ENCODE results near the gene CDKN1A. TPM values are rescaled to one million over a fixed set of nuclear protein-coding genes. Genes with fewer than 3 reads are reported as not detected.
A peak's percentile ranks its signal among the peaks of the same experiment; 100 is the strongest.

Gene CDKN1A
- total and polyA plus RNA-seq, 10 of the 15 experiments (the other 5 are each of a cell fraction or from before 2014, with no cell fraction given), result 25.2 to 637 (median 216) TPM

DNA sequence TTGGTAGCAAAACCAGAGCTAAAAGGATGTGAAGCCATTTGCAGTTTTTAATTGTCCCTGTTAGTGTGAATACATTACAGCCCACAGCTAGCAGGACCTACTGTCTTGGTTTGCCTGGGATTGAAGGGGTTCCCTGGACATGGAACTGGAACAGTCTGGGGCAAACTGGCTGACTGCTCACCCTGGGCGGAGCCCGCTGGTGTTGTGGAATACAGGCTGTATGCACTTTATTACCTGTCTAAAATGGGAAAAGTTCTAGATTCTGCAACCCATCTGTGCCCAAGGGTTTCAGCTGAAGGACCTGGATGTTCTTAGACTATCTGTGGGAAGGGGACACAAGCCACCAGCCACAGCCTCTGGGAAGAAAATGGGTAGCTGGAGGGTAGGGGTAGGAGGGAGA lies 12.2 kb upstream of the CDKN1A start:
- no peaks in the 10 kb centered on the region for H4K20me1 ChIP-seq (ENCODE audit: control insufficient read depth, insufficient read depth)
- ATAC-seq (no peak), FAIRE-seq (no peak), DNase-seq (ENCODE audit: low read depth, low spot score) (no peak)
- intact Hi-C loops (cut with micrococcal nuclease; ENCODE audit: unreplicated experiment), result no loop called here
- no peak for TF ChIP-seq ZBED1 (IDR thresholded peaks at IDR 0.05; ENCODE audit: borderline replicate concordance)
- TF ChIP-seq EGR1 (IDR thresholded peaks at IDR 0.05; ENCODE audit: borderline replicate concordance in 1 of 2, low read depth in 2 of 2, low read length in 2 of 2), result no peak
- TF ChIP-seq SUZ12 (IDR thresholded peaks at IDR 0.05; ENCODE audit: unreplicated experiment), result no peak
- no peak for TF ChIP-seq RB1 (IDR thresholded peaks at IDR 0.05; ENCODE audit: borderline replicate concordance)
- TF ChIP-seq TARDBP (IDR thresholded peaks at IDR 0.05; ENCODE audit: borderline replicate concordance), result no peak
- TF ChIP-seq, protein P1, sequence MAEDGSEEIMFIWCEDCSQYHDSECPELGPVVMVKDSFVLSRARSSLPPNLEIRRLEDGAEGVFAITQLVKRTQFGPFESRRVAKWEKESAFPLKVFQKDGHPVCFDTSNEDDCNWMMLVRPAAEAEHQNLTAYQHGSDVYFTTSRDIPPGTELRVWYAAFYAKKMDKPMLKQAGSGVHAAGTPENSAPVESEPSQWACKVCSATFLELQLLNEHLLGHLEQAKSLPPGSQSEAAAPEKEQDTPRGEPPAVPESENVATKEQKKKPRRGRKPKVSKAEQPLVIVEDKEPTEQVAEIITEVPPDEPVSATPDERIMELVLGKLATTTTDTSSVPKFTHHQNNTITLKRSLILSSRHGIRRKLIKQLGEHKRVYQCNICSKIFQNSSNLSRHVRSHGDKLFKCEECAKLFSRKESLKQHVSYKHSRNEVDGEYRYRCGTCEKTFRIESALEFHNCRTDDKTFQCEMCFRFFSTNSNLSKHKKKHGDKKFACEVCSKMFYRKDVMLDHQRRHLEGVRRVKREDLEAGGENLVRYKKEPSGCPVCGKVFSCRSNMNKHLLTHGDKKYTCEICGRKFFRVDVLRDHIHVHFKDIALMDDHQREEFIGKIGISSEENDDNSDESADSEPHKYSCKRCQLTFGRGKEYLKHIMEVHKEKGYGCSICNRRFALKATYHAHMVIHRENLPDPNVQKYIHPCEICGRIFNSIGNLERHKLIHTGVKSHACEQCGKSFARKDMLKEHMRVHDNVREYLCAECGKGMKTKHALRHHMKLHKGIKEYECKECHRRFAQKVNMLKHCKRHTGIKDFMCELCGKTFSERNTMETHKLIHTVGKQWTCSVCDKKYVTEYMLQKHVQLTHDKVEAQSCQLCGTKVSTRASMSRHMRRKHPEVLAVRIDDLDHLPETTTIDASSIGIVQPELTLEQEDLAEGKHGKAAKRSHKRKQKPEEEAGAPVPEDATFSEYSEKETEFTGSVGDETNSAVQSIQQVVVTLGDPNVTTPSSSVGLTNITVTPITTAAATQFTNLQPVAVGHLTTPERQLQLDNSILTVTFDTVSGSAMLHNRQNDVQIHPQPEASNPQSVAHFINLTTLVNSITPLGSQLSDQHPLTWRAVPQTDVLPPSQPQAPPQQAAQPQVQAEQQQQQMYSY (CRISPR knock-in tag; IDR thresholded peaks at IDR 0.05), result no peak
- TF ChIP-seq, protein P2, sequence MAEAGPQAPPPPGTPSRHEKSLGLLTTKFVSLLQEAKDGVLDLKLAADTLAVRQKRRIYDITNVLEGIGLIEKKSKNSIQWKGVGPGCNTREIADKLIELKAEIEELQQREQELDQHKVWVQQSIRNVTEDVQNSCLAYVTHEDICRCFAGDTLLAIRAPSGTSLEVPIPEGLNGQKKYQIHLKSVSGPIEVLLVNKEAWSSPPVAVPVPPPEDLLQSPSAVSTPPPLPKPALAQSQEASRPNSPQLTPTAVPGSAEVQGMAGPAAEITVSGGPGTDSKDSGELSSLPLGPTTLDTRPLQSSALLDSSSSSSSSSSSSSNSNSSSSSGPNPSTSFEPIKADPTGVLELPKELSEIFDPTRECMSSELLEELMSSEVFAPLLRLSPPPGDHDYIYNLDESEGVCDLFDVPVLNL (IDR thresholded peaks at IDR 0.05; ENCODE audit: low read depth, low read length), result no peak
- 98% methylated on average over 2 of the region's 2 CpGs for WGBS (ENCODE audit: insufficient coverage, insufficient replicate concordance, low lambda C conversion rate, missing lambda C conversion rate)
- SMC1A ChIA-PET (ENCODE audit: uncharacterized antibody, unreplicated experiment), result interaction anchor here (1.2 to 17.5 kb wide), 7 partner anchors 12 to 341 kb away, joined by 3 to 240 read pairs (median 12); partner anchors contain the start of gene CDKN1A
- POLR2A ChIA-PET, result interaction anchor here (0.6 to 10.4 kb wide), 8 partner anchors 12 to 1175 kb away, joined by 3 to 243 read pairs (median 3); partner anchors contain the start of gene CDKN1A
- CTCF ChIA-PET, result interaction anchor here (0.8 to 8.6 kb wide), 12 partner anchors 8 to 116 kb away, joined by 3 to 146 read pairs (median 8); partner anchors contain the start of gene CDKN1A
- H2AFZ ChIP-seq (ENCODE audit: control insufficient read depth, low read depth, low read length), result 0 out of 2 replicates have a peak overlapping the region, but pooled peaks have one; percentile 2
- H3K9me3 ChIP-seq (replicated peaks; ENCODE audit: control insufficient read depth, insufficient read depth, low read length), result no peaks in the 10 kb centered on the region
- peaks cover 68% of the 10 kb centered on the region for H3K4me1 ChIP-seq (ENCODE audit: control insufficient read depth, insufficient read depth, low read length)
- no peaks in the 10 kb centered on the region for H3K36me3 ChIP-seq (ENCODE audit: control insufficient read depth in 2 of 2, insufficient read depth in 2 of 2, low read length in 1 of 2)
- no peak overlapping the region for H3K4me3 ChIP-seq
- H3K9ac ChIP-seq (ENCODE audit: control insufficient read depth, insufficient read depth, low read length), result no peak overlapping the region; the same call in none of the 2 replicates
- RAD21 ChIA-PET (ENCODE audit: unreplicated experiment), result interaction anchor here (0.8 to 8.0 kb wide), 14 partner anchors 8 to 93 kb away, joined by 3 to 195 read pairs (median 6); partner anchors contain the start of gene CDKN1A
- H3K79me2 ChIP-seq (ENCODE audit: control insufficient read depth, insufficient read depth, low read length), result peaks cover 1% of the 10 kb centered on the region; the same call in 1 of the 2 replicates
- H3K27ac ChIP-seq (ENCODE audit: control insufficient read depth, insufficient read depth), result peak overlapping the region; percentile 92
- H3K4me2 ChIP-seq (ENCODE audit: control insufficient read depth, insufficient read depth), result peak overlapping the region; percentile 62
- no TSS peak for BruUV-seq (replicated peaks)
- no peaks in the 10 kb centered on the region for H3K27me3 ChIP-seq (replicated peaks in 1 of 2; ENCODE audit: control insufficient read depth in 2 of 2, insufficient read depth in 2 of 2, low read length in 1 of 2)
- in situ Hi-C loops (cut with MboI), result no loop called here
